ENCODE results near the gene LUZP2.
"Not testable (repeated sequence)": the region's sequence is repeated elsewhere in the genome, so short reads cannot be mapped to it uniquely, and the experiment has no call there.

DNA sequence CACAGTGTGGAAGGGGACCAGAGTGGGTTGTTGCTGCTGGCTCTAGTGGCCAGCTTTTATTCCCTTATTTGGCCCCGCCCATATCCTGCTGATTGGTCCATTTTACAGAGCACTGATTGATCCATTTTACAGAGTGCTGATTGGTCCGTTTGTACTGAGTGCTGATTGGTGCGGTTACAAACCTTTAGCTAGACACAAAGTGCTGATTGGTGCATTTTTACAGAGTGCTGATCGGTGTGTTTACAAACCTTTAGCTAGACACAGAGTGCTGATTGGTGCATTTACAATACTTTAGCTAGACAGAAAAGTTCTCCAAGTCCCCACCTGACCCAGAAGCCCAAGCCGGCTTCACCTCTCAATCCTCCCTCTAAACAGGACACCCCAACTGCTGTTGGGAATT is 503.1 kb downstream of the LUZP2 start:
- TF ChIP-seq, protein P1, sequence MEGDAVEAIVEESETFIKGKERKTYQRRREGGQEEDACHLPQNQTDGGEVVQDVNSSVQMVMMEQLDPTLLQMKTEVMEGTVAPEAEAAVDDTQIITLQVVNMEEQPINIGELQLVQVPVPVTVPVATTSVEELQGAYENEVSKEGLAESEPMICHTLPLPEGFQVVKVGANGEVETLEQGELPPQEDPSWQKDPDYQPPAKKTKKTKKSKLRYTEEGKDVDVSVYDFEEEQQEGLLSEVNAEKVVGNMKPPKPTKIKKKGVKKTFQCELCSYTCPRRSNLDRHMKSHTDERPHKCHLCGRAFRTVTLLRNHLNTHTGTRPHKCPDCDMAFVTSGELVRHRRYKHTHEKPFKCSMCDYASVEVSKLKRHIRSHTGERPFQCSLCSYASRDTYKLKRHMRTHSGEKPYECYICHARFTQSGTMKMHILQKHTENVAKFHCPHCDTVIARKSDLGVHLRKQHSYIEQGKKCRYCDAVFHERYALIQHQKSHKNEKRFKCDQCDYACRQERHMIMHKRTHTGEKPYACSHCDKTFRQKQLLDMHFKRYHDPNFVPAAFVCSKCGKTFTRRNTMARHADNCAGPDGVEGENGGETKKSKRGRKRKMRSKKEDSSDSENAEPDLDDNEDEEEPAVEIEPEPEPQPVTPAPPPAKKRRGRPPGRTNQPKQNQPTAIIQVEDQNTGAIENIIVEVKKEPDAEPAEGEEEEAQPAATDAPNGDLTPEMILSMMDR (optimal IDR thresholded peaks at IDR 0.05 in 1 of 3, IDR thresholded peaks at IDR 0.05 in 1 of 3, conservative IDR thresholded peaks at IDR 0.05 in 1 of 3; ENCODE audit: extremely low read depth in 1 of 3, insufficient read depth in 2 of 3, low read length in 3 of 3): not testable (repeated sequence)
- TF ChIP-seq EZH2 (IDR thresholded peaks at IDR 0.05; ENCODE audit: low read length): not testable (repeated sequence)
